Type B pancreatic cell (in vitro differentiated cells): ENCODE data around the gene CLCA1. TPM values are rescaled to one million over a fixed set of nuclear protein-coding genes. Genes with fewer than 3 reads are reported as not detected.

ENCODE experiments used
- DNase-seq: peaks from one replicate; pipeline ENCODE4 v3.0.0; 2021; ENCODE audit warnings: mixed read lengths; ENCODE audit not compliant: unreplicated experiment; ENCODE audit errors: extremely low spot score
- H3K27ac Mint-ChIP-seq: 2 replicates; pipeline ENCODE4 v1.8.0; 2021; ENCODE audit warnings: mild to moderate bottlenecking, mixed read lengths
- H3K27me3 Mint-ChIP-seq: 2 replicates; pipeline ENCODE4 v1.8.0; 2021; ENCODE audit warnings: mixed read lengths
- H3K36me3 Mint-ChIP-seq: 2 replicates; pipeline ENCODE4 v1.8.0; 2021; ENCODE audit warnings: mixed read lengths
- H3K4me1 Mint-ChIP-seq: one replicate; pipeline ENCODE4 v1.8.0; 2021; ENCODE audit warnings: mixed read lengths; ENCODE audit not compliant: unreplicated experiment
- H3K4me3 Mint-ChIP-seq: 2 replicates; pipeline ENCODE4 v1.8.0; 2021; ENCODE audit warnings: mild to moderate bottlenecking, mixed read lengths
- H3K9me3 Mint-ChIP-seq: 2 replicates; pipeline ENCODE4 v1.8.0; 2021; ENCODE audit warnings: mixed read lengths
- CTCF ChIP-seq: fragments of 200-600 bp; sonication (generic); conservative IDR thresholded peaks from 2 replicates; pipeline ENCODE4 v1.5.0; 2021; ENCODE audit warnings: antibody characterized with exemption, mild to moderate bottlenecking
- total RNA-seq: library from RNA; stranded (reverse); gene quantifications from 2 replicates; pipeline ENCODE4 v1.2.1, GENCODE V29; 2021; ENCODE audit warnings: low replicate concordance

CLCA1 gene
- total RNA-seq, 1 donor from 2014 or later = 10.1 TPM

- Mint-ChIP-seq H3K27me3 (peaks cover 30% of the 10 kb centered on the region), H3K4me1 (peaks cover 18% of the 10 kb centered on the region), H3K36me3 (no peaks in the 10 kb centered on the region), H3K9me3 (no peaks in the 10 kb centered on the region), H3K4me3 (peak overlapping the region; percentile 86), H3K27ac (no peak overlapping the region)
- DNase-seq = no peak
- no peak for TF ChIP-seq CTCF
Measured at GRCh38 chr1:86504137-86504479, 35.4 kb downstream of the CLCA1 start.

- H3K27me3 Mint-ChIP-seq = peaks cover 30% of the 10 kb centered on the region
- H3K36me3 Mint-ChIP-seq = no peaks in the 10 kb centered on the region
- no peak overlapping the region for H3K27ac Mint-ChIP-seq
- H3K9me3 Mint-ChIP-seq = no peaks in the 10 kb centered on the region
- DNase-seq = no peak
- H3K4me1 Mint-ChIP-seq = peaks cover 18% of the 10 kb centered on the region
- H3K4me3 Mint-ChIP-seq = peak overlapping the region; percentile 55
- TF ChIP-seq CTCF = no peak
Measured at GRCh38 chr1:86504895-86505563, 36.3 kb downstream of the CLCA1 start.

- peaks cover 18% of the 10 kb centered on the region for H3K4me1 Mint-ChIP-seq
- no peak for TF ChIP-seq CTCF
- no peaks in the 10 kb centered on the region for H3K36me3 Mint-ChIP-seq
- H3K9me3 Mint-ChIP-seq = no peaks in the 10 kb centered on the region
- peaks cover 30% of the 10 kb centered on the region for H3K27me3 Mint-ChIP-seq
- no peak overlapping the region for H3K27ac Mint-ChIP-seq
- DNase-seq = no peak
- H3K4me3 Mint-ChIP-seq = no peak overlapping the region
Measured at GRCh38 chr1:86505564-86505902, 36.8 kb downstream of the CLCA1 start.

- H3K27ac Mint-ChIP-seq = no peak overlapping the region
- H3K4me1 Mint-ChIP-seq = peaks cover 10% of the 10 kb centered on the region
- H3K27me3 Mint-ChIP-seq = peaks cover 18% of the 10 kb centered on the region
- no peaks in the 10 kb centered on the region for H3K36me3 Mint-ChIP-seq
- H3K4me3 Mint-ChIP-seq = no peak overlapping the region
- DNase-seq = no peak
- peak; percentile 71 for TF ChIP-seq CTCF
- H3K9me3 Mint-ChIP-seq = no peaks in the 10 kb centered on the region
Measured at GRCh38 chr1:86507935-86508582, 39.3 kb downstream of the CLCA1 start.

GRCh38 chr1:86508583-86508969 is 39.8 kb downstream of the CLCA1 start:
- TF ChIP-seq CTCF = no peak
- no peak for DNase-seq
- H3K4me3 Mint-ChIP-seq = no peak overlapping the region
- H3K27me3 Mint-ChIP-seq = peaks cover 13% of the 10 kb centered on the region
- no peaks in the 10 kb centered on the region for H3K9me3 Mint-ChIP-seq
- H3K27ac Mint-ChIP-seq = no peak overlapping the region
- H3K36me3 Mint-ChIP-seq = no peaks in the 10 kb centered on the region
- H3K4me1 Mint-ChIP-seq = peaks cover 10% of the 10 kb centered on the region
